Measurements from ENCODE around the gene NKX1-1.

DNA sequence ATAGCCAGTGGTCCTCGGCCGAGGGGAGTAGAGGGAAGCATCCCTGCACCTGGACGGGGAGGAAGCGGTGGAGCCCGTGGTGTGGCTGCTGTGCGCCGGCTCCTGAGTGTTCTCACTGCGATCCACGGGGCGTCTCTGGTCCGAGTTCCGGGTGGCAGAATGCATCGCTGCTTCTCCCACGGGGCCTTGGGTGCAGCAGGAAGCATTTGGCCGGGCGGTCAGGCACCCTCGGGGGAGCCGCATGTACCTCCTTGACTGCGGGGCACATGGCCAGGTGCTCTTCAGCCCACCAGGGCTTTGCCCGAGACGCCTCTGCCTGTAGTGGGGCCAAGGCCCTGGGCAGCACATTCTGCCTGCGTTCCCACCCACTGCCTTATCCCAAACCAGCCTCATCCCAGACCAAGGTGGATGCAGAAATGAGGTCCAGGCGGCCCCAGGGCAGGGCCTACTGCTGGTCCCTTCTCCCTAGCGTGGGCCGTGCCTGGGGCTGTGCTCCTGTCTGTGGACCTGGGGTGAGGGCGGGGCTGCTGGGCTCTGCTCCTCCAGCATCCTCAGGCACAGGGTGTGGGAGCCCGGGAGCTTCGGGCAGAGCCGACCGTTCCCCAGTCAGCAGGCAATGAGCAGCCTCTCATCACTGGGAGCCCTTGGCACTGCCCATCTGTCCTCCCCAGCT, 27.5 kb downstream of the NKX1-1 start:
- TF ChIP-seq, protein P1, sequence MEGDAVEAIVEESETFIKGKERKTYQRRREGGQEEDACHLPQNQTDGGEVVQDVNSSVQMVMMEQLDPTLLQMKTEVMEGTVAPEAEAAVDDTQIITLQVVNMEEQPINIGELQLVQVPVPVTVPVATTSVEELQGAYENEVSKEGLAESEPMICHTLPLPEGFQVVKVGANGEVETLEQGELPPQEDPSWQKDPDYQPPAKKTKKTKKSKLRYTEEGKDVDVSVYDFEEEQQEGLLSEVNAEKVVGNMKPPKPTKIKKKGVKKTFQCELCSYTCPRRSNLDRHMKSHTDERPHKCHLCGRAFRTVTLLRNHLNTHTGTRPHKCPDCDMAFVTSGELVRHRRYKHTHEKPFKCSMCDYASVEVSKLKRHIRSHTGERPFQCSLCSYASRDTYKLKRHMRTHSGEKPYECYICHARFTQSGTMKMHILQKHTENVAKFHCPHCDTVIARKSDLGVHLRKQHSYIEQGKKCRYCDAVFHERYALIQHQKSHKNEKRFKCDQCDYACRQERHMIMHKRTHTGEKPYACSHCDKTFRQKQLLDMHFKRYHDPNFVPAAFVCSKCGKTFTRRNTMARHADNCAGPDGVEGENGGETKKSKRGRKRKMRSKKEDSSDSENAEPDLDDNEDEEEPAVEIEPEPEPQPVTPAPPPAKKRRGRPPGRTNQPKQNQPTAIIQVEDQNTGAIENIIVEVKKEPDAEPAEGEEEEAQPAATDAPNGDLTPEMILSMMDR (IDR thresholded peaks at IDR 0.05; ENCODE audit: low read depth, low read length), result no peak
- TF ChIP-seq POLR2A (IDR thresholded peaks at IDR 0.05; ENCODE audit: extremely low read depth, insufficient read length), result no peak
- TF ChIP-seq, protein P2, sequence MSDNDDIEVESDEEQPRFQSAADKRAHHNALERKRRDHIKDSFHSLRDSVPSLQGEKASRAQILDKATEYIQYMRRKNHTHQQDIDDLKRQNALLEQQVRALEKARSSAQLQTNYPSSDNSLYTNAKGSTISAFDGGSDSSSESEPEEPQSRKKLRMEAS (IDR thresholded peaks at IDR 0.05; ENCODE audit: low read depth, low read length), result no peak
